ENCODE results near the gene MSL3B.

The MSL3B gene

DNA sequence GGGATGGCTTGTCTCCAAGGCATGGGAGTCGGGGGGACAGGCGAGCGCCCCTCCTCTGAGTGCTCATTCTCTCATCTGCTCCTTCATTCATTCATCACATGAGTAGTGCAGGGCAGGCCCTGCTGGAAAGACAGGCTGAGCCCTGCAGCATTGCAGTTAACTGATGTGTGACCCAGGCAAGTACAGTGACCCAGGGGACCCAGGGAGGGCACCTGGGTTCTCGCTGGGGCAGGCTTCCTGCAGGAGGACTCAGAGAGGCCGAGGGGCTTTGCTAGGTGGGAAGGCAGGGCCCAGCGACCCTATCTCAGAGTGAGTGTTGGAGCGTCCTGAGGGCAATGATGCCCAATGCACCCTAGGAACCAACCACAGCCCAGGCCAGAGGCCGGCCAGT is 44.5 kb downstream of the MSL3B start:
- no peak overlapping the region for H3K4me3 ChIP-seq
- TF ChIP-seq, protein P1, sequence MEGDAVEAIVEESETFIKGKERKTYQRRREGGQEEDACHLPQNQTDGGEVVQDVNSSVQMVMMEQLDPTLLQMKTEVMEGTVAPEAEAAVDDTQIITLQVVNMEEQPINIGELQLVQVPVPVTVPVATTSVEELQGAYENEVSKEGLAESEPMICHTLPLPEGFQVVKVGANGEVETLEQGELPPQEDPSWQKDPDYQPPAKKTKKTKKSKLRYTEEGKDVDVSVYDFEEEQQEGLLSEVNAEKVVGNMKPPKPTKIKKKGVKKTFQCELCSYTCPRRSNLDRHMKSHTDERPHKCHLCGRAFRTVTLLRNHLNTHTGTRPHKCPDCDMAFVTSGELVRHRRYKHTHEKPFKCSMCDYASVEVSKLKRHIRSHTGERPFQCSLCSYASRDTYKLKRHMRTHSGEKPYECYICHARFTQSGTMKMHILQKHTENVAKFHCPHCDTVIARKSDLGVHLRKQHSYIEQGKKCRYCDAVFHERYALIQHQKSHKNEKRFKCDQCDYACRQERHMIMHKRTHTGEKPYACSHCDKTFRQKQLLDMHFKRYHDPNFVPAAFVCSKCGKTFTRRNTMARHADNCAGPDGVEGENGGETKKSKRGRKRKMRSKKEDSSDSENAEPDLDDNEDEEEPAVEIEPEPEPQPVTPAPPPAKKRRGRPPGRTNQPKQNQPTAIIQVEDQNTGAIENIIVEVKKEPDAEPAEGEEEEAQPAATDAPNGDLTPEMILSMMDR (IDR thresholded peaks at IDR 0.05), result no peak
- no peak for TF ChIP-seq POLR2A (IDR thresholded peaks at IDR 0.05)
- H3K9me3 ChIP-seq, result no peaks in the 10 kb centered on the region
- H3K4me1 ChIP-seq, result peaks cover 0 to 25% (median 7%) of the 10 kb centered on the region in 4 donors
- no CpG with 5 or more reads among the region's 8 CpGs for WGBS (ENCODE audit: insufficient coverage, low coverage, low lambda C conversion rate, missing lambda C conversion rate)
- peak overlapping the region in 1 of 3 donors; percentile 55 for H3K27ac ChIP-seq
- DNase-seq, result no peak
- no peaks in the 10 kb centered on the region for H3K27me3 ChIP-seq
- peak in 3 of 4 donors; percentile 3 to 11 (median 9) for ATAC-seq
- intact Hi-C loops (cut with DNase I), result no loop called here
- H3K36me3 ChIP-seq, result no peaks in the 10 kb centered on the region

DNA sequence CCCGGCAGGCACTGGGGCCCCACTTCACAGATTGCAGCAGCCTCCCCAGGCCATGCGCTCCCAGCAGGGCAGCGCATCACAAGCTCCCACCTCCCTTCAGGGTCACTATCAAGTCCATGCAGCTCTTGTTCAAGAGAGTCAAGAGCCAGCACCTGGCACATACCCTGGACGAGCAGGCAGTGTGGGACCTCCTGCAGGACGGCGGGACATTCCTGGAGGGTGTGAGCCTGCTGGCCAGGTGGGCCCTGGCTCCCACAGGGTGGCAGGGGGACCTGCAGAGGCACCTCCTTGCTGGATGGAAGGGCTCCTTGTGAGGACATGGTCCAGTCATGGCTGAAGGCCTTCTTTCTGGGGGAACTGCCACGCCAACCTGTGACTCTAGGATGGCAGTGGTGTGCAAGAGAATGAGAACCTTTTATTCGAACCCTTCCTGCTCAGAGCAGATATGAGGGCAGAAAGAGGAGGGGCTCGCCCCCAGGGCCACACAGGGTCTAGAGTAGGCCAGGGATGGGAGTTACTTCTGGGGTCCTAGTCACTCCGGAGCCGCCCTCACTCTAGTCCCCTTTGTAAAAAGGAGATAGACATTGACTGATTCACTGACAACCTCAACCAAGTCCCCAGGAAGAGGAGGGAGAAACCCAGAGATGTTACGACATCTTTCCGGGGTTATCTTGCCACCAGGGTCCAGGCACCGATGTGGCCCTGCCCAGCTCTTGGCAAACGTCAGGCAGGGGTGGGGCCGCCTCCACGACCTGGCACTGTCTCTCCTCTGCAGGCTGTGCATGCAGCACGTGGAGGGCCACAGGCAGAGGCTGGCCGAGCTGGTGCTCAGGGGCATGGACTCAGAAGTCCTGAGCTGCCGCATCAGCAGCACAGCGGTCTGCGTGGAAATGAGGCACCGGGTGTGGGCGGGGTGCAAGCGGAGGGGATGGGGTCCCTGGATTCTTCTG is 45.1 kb downstream of the MSL3B start:
- WGBS (ENCODE audit: insufficient coverage, low coverage, low lambda C conversion rate, missing lambda C conversion rate), result 24% methylated on average over 4 of the region's 25 CpGs
- TF ChIP-seq, protein P1 (IDR thresholded peaks at IDR 0.05), result no peak
- TF ChIP-seq POLR2A (IDR thresholded peaks at IDR 0.05), result peak; percentile 40
- intact Hi-C loops (cut with DNase I), result no loop called here
- Histone ChIP-seq H3K27me3 (no peaks in the 10 kb centered on the region), H3K9me3 (no peaks in the 10 kb centered on the region), H3K4me3 (no peak overlapping the region), H3K4me1 (peaks cover 0 to 30% (median 7%) of the 10 kb centered on the region in 4 donors), H3K27ac (peak overlapping the region in 1 of 3 donors; percentile 60), H3K36me3 (no peaks in the 10 kb centered on the region)
- ATAC-seq (peak; percentile 84 to 96 (median 90)), DNase-seq (peak; percentile 88 to 96 (median 95))

DNA sequence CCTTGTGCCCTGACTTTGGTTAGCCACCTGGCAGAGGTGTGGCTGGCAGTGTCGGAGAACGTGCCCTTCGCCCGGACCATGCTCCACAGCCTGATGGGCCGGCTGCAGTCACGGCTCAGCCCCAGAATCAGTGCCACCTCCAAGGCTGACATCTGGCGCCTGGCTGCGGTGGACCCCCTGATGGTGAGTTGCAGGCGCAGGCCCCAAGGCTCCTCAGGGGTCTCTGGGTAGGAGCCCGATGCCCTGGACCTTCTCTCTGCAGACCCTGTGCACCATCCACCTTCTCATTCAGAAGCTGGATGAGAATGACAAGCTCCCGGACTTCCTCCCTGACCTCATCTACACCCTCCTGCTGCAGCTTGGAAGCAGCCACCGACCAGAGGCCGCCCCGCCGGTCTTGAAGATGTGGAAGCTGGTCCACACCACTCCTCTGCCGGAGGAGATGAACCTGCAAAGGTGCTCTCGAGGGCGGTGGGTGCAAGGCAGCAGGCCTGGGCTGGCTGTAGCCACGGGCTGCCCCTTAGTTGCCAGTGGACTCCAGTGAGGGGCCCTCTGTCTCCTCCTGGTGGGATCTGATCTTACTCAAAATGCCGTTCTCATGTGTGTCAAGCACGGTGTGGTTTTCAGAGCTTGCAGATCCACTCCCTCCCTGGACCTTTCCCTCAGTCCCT is 46.0 kb downstream of the MSL3B start:
- ATAC-seq (peak; percentile 49 to 65 (median 62)), DNase-seq (peak in 2 of 3 donors; percentile 81 to 85)
- 31% methylated on average over 3 of the region's 21 CpGs for WGBS (ENCODE audit: insufficient coverage, low coverage, low lambda C conversion rate, missing lambda C conversion rate)
- Histone ChIP-seq H3K27ac (peak overlapping the region in 1 of 3 donors; percentile 60), H3K4me1 (peaks cover 0 to 35% (median 7%) of the 10 kb centered on the region in 4 donors), H3K27me3 (no peaks in the 10 kb centered on the region), H3K36me3 (no peaks in the 10 kb centered on the region), H3K9me3 (no peaks in the 10 kb centered on the region), H3K4me3 (peak overlapping the region in 1 of 3 donors; percentile 4)
- TF ChIP-seq, protein P1 (IDR thresholded peaks at IDR 0.05), result no peak
- no peak for TF ChIP-seq POLR2A (IDR thresholded peaks at IDR 0.05)
- intact Hi-C loops (cut with DNase I), result no loop called here

DNA sequence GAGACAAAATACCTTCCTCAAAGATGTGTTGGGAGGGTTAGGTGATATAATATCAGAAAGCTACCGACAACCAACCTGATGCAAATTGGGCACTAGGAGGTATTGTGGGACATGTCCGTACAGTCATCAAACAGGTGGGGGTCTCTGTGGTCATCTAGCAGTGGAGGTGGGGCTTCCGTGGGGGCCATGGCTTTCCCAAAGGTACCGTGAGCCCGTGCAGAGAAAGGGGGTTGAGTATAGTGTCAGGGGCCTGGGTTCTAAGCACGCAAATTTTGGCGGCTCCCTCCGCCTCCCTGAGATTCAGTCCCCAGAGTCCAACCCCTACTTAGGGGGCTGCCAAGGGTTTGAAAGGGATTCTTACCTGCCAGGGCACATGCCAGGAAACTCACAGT is 46.5 kb downstream of the MSL3B start:
- Histone ChIP-seq H3K4me3 (no peak overlapping the region), H3K27me3 (no peaks in the 10 kb centered on the region), H3K9me3 (no peaks in the 10 kb centered on the region), H3K4me1 (peaks cover 0 to 35% (median 7%) of the 10 kb centered on the region in 4 donors), H3K36me3 (no peaks in the 10 kb centered on the region), H3K27ac (peak overlapping the region in 1 of 3 donors; percentile 60)
- intact Hi-C loops (cut with DNase I), result no loop called here
- DNase-seq (no peak), ATAC-seq (no peak)
- 19% methylated on average over 4 of the region's 8 CpGs for WGBS (ENCODE audit: insufficient coverage, low coverage, low lambda C conversion rate, missing lambda C conversion rate)
- TF ChIP-seq POLR2A (IDR thresholded peaks at IDR 0.05), result no peak
- TF ChIP-seq, protein P1 (IDR thresholded peaks at IDR 0.05), result no peak

All from right lobe of liver (tissue), 6 donors.